ENCODE measurements around the gene GGTLC2.
"Not testable (repeated sequence)": the region's sequence is repeated elsewhere in the genome, so short reads cannot be mapped to it uniquely, and the experiment has no call there.

GGTLC2 gene

GRCh38 chr22:22670076-22670795 lies 25.8 kb downstream of the GGTLC2 start:
- DNase-seq, result no peak

- DNase-seq, result no peak
Measured at GRCh38 chr22:22671506-22671905, 27.1 kb downstream of the GGTLC2 start.

GRCh38 chr22:22673099-22673498 lies 28.7 kb downstream of the GGTLC2 start:
- DNase-seq, result no peak

GRCh38 chr22:22673628-22674027 lies 29.2 kb downstream of the GGTLC2 start:
- DNase-seq, result no peak

GRCh38 chr22:22674467-22674866 lies 30.1 kb downstream of the GGTLC2 start:
- no peak for DNase-seq

GRCh38 chr22:22678970-22679369 lies 34.6 kb downstream of the GGTLC2 start:
- no peak for DNase-seq

GRCh38 chr22:22680396-22680795 lies 36.0 kb downstream of the GGTLC2 start:
- DNase-seq, result no peak

- DNase-seq, result no peak
Measured at GRCh38 chr22:22681221-22681739, 36.9 kb downstream of the GGTLC2 start.

- no peak for DNase-seq
Measured at GRCh38 chr22:22682196-22682595, 37.8 kb downstream of the GGTLC2 start.

GRCh38 chr22:22682807-22683667 lies 38.6 kb downstream of the GGTLC2 start:
- DNase-seq, result no peak

GRCh38 chr22:22683668-22684361 lies 39.4 kb downstream of the GGTLC2 start:
- no peak for DNase-seq

GRCh38 chr22:22684580-22685561 lies 40.5 kb downstream of the GGTLC2 start:
- peak in 1 of 2 experiments; percentile 10 for DNase-seq

- DNase-seq, result no peak
Measured at GRCh38 chr22:22685586-22685985, 41.2 kb downstream of the GGTLC2 start.

- DNase-seq, result not testable (repeated sequence)
Measured at GRCh38 chr22:22686202-22687115, 42.0 kb downstream of the GGTLC2 start.

GRCh38 chr22:22687638-22688500 lies 43.5 kb downstream of the GGTLC2 start:
- peak in 1 of 2 experiments; percentile 27 for DNase-seq

- DNase-seq, result no peak
Measured at GRCh38 chr22:22689621-22690345, 45.4 kb downstream of the GGTLC2 start.

- no peak for DNase-seq
Measured at GRCh38 chr22:22691055-22691454, 46.6 kb downstream of the GGTLC2 start.

GRCh38 chr22:22691716-22692701 lies 47.6 kb downstream of the GGTLC2 start:
- no peak for DNase-seq
